H1 (cell line): ENCODE results near the gene PDXDC1. TPM values are rescaled to one million over a fixed set of nuclear protein-coding genes. Genes with fewer than 3 reads are reported as not detected.
"Not testable (repeated sequence)": the region's sequence is repeated elsewhere in the genome, so short reads cannot be mapped to it uniquely, and the experiment has no call there.

Experiments
- CTCF ChIA-PET: fragments of 300-600 bp; sonication (Branson Sonifier 250); formaldehyde crosslinking; loops from one replicate; lab custom pipeline; 2021; ENCODE audit not compliant: partially characterized antibody; lab: Charles Lee
- POLR2A ChIA-PET: fragments of 300-600 bp; sonication (Branson Sonifier 250); formaldehyde crosslinking; loops from one replicate; lab custom pipeline; 2021; ENCODE audit warnings: inconsistent platforms; ENCODE audit not compliant: partially characterized antibody; lab: Charles Lee
- DNase-seq, 2 experiments: peaks; one replicate each; pipeline versions ENCODE4 v3.0.0 to v3.0.0-alpha.2; 2010 to 2022; ENCODE audit warnings: low spot score in 2 of 2, low read depth in 1 of 2, mixed read lengths in 1 of 2
- FAIRE-seq: peaks from 2 replicates; lab custom pipeline; 2011; peaks lifted over from hg19 to GRCh38; lab: Jason Lieb, UNC
- H2AFZ ChIP-seq: 2 replicates; pipeline ENCODE4 v1.8.1; 2012; ENCODE audit warnings: low read length, inconsistent platforms
- H2AK5ac ChIP-seq: 2 replicates; pipeline ENCODE4 v1.6.1; 2013; ENCODE audit warnings: low read depth, low read length
- H2BK120ac ChIP-seq: replicated peaks from 2 replicates; pipeline ENCODE3; 2013; ENCODE audit warnings: low read depth, low read length, inconsistent platforms
- H2BK12ac ChIP-seq: 2 replicates; pipeline ENCODE4 v1.6.1; 2013; ENCODE audit warnings: low read depth, low read length
- H2BK15ac ChIP-seq: 2 replicates; pipeline ENCODE4 v1.6.1; 2013; ENCODE audit warnings: low read length
- H2BK20ac ChIP-seq: 2 replicates; pipeline ENCODE4 v1.6.1; 2013; ENCODE audit warnings: low read length
- H2BK5ac ChIP-seq: 2 replicates; pipeline ENCODE4 v1.6.1; 2013; ENCODE audit warnings: low read depth, low read length
- H3K14ac ChIP-seq: 2 replicates; pipeline ENCODE4 v1.6.1; 2013; ENCODE audit warnings: inconsistent platforms; ENCODE audit not compliant: insufficient read length
- H3K18ac ChIP-seq: 2 replicates; pipeline ENCODE4 v1.6.1; 2013; ENCODE audit warnings: low read length; ENCODE audit errors: extremely low read depth
- H3K23ac ChIP-seq: 2 replicates; pipeline ENCODE4 v1.6.1; 2013; ENCODE audit warnings: inconsistent platforms; ENCODE audit not compliant: insufficient read length
- H3K23me2 ChIP-seq: 2 replicates; pipeline ENCODE4 v1.6.1; 2013; ENCODE audit warnings: low read depth, low read length
- H3K27ac ChIP-seq: 2 replicates; pipeline ENCODE4 v1.6.1; 2011; ENCODE audit warnings: low read depth, low read length, inconsistent platforms
- H3K27me3 ChIP-seq, 4 experiments: replicated peaks in 1 of 4; 1 replicate in 1 of 4; 2 replicates in 3 of 4; pipeline versions ENCODE4 v1.6.1 to v1.8.1; 2011 to 2013; ENCODE audit warnings: low read length in 3 of 4, mild to moderate bottlenecking in 3 of 4, inconsistent platforms in 2 of 4, mixed read lengths in 2 of 4, moderate library complexity in 1 of 4; ENCODE audit not compliant: control insufficient read depth in 3 of 4, insufficient read depth in 3 of 4; ENCODE audit errors: extremely low read depth in 1 of 4
- H3K36me3 ChIP-seq, 4 experiments: 2 replicates each; pipeline versions ENCODE4 v1.6.1 to v1.8.1; 2011 to 2013; ENCODE audit warnings: mild to moderate bottlenecking in 4 of 4, low read length in 3 of 4, moderate library complexity in 2 of 4, control low read depth in 1 of 4, inconsistent platforms in 1 of 4; ENCODE audit not compliant: insufficient read depth in 4 of 4, control insufficient read depth in 2 of 4
- H3K4ac ChIP-seq: replicated peaks from 2 replicates; pipeline ENCODE3; 2013; ENCODE audit warnings: low read length, low read depth, mixed read lengths, inconsistent platforms; ENCODE audit not compliant: insufficient read length
- H3K4me1 ChIP-seq, 4 experiments: replicated peaks in 1 of 4; 1 replicate in 1 of 4; 2 replicates in 3 of 4; pipeline versions ENCODE4 v1.6.1 to v1.8.1; 2011 to 2013; ENCODE audit warnings: low read length in 3 of 4, inconsistent platforms in 2 of 4, mixed read lengths in 1 of 4; ENCODE audit not compliant: insufficient read depth in 4 of 4, control insufficient read depth in 3 of 4
- H3K4me2 ChIP-seq, 2 experiments: 2 replicates each; pipeline versions ENCODE4 v1.6.1 to v1.8.1; 2011 to 2013; ENCODE audit warnings: low read depth in 2 of 2, low read length in 2 of 2, control low read depth in 1 of 2, inconsistent platforms in 1 of 2, mild to moderate bottlenecking in 1 of 2; ENCODE audit not compliant: insufficient read depth in 1 of 2
- H3K4me3 ChIP-seq, 4 experiments: fragments of 200-600, 300-600 bp in 1 of 4; sonication (generic), shearing (Covaris generic), sonication (Bioruptor Twin) in 1 of 4; 2 replicates each; pipeline versions ENCODE4 v1.5.1 to v1.8.1; 2011 to 2016; ENCODE audit warnings: low read length in 4 of 4, low read depth in 3 of 4, control low read depth in 2 of 4, inconsistent platforms in 2 of 4, mild to moderate bottlenecking in 2 of 4, mixed read lengths in 1 of 4, moderate library complexity in 1 of 4; ENCODE audit not compliant: insufficient read depth in 2 of 4; ENCODE audit errors: extremely low read depth in 1 of 4
- H3K56ac ChIP-seq: replicated peaks from 2 replicates; pipeline ENCODE3; 2013; ENCODE audit warnings: low read depth, mild to moderate bottlenecking, mixed read lengths, low read length, inconsistent platforms; ENCODE audit not compliant: insufficient read length
- H3K79me1 ChIP-seq: 2 replicates; pipeline ENCODE4 v1.6.1; 2013; ENCODE audit warnings: low read depth, low read length, control low read depth
- H3K79me2 ChIP-seq, 2 experiments: 2 replicates each; pipeline versions ENCODE4 v1.6.1 to v1.8.1; 2012 to 2013; ENCODE audit warnings: low read length in 2 of 2, mild to moderate bottlenecking in 2 of 2, inconsistent platforms in 1 of 2; ENCODE audit not compliant: insufficient read depth in 2 of 2, control insufficient read depth in 1 of 2
- H3K9ac ChIP-seq, 4 experiments: replicated peaks in 1 of 4; 1 replicate in 1 of 4; 2 replicates in 3 of 4; pipeline versions ENCODE4 v1.6.1 to v1.8.1; 2011 to 2013; ENCODE audit warnings: low read depth in 3 of 4, low read length in 3 of 4, control low read depth in 2 of 4, mild to moderate bottlenecking in 2 of 4, moderate library complexity in 2 of 4, inconsistent platforms in 1 of 4; ENCODE audit errors: extremely low read depth in 1 of 4
- H3K9me3 ChIP-seq, 2 experiments: 2 replicates each; pipeline versions ENCODE4 v1.6.1 to v1.8.1; 2012 to 2013; ENCODE audit warnings: mild to moderate bottlenecking in 2 of 2, moderate library complexity in 2 of 2, control low read depth in 1 of 2, inconsistent platforms in 1 of 2, low read depth in 1 of 2, low read length in 1 of 2, mixed read lengths in 1 of 2; ENCODE audit not compliant: insufficient read depth in 2 of 2
- H4K20me1 ChIP-seq, 2 experiments: replicated peaks in 1 of 2; 2 replicates each; pipeline versions ENCODE3 to v1.8.1; 2011 to 2013; ENCODE audit warnings: inconsistent platforms in 2 of 2, low read length in 2 of 2, mild to moderate bottlenecking in 1 of 2; ENCODE audit not compliant: insufficient read depth in 2 of 2, control insufficient read depth in 1 of 2
- H4K5ac ChIP-seq: 2 replicates; pipeline ENCODE4 v1.6.1; 2013; ENCODE audit warnings: low read length, low read depth, mixed read lengths, inconsistent platforms; ENCODE audit not compliant: insufficient read length
- H4K8ac ChIP-seq: 2 replicates; pipeline ENCODE4 v1.8.0; 2013; ENCODE audit warnings: mild to moderate bottlenecking, moderate library complexity, low read length, inconsistent platforms; ENCODE audit not compliant: insufficient read depth; ENCODE audit errors: extremely low read depth
- H4K91ac ChIP-seq: replicated peaks from 2 replicates; pipeline ENCODE3; 2013; ENCODE audit warnings: low read length, mixed read lengths, inconsistent platforms; ENCODE audit not compliant: insufficient read length
- WGBS, 2 experiments: shearing (Covaris generic) in 1 of 2; methylation state at CpG; one replicate each; pipeline versions ENCODE4 v1.1.6 to v1.1.7; 2013 to 2015; ENCODE audit warnings: low lambda C conversion rate in 2 of 2, mixed read lengths in 2 of 2, inconsistent platforms in 1 of 2, low coverage in 1 of 2, missing lambda C conversion rate in 1 of 2; ENCODE audit not compliant: insufficient replicate concordance in 2 of 2, insufficient coverage in 1 of 2, insufficient read length in 1 of 2; ENCODE audit errors: extremely low coverage in 1 of 2, missing lambda C conversion rate in 1 of 2; 5-methylcytosine and 5-hydroxymethylcytosine counted together
- polyA plus RNA-seq, 7 experiments: library from polyadenylated mRNA; depleted of rRNA in 3 of 7; stranded (reverse) in 5 of 7; unstranded in 2 of 7; fragments of >200 nt in 5 of 7; fragments of 200-250 nt in 2 of 7; gene quantifications; 1 replicate in 5 of 7; 2 replicates in 1 of 7; 4 replicates in 1 of 7; pipeline versions ENCODE4 v1.2.1 to v1.2.3, GENCODE V29; 2011 to 2013; ENCODE audit warnings: missing spikeins in 2 of 7, mixed read lengths in 2 of 7
- total RNA-seq: library from RNA; stranded (reverse); fragmentation: NEBNext Ultra II Directional; extraction: Animal tissue kit (Norgen Biotek cat#: 25700); gene quantifications from 2 replicates; pipeline ENCODE4 v1.2.1, GENCODE V29; 2021

PDXDC1 gene
- total and polyA plus RNA-seq, 2 of the 8 experiments (the other 6 are each of a cell fraction or from before 2014, with no cell fraction given) = 56.6 to 118 TPM

GRCh38 chr16:15146264-15146662 is 171.4 kb downstream of the PDXDC1 start:
- FAIRE-seq, DNase-seq, H3K79me1 ChIP-seq, H3K4ac ChIP-seq, H3K27me3 ChIP-seq, POLR2A ChIA-PET, H3K23me2 ChIP-seq, H2AFZ ChIP-seq, H4K91ac ChIP-seq, H2BK120ac ChIP-seq, H3K9ac ChIP-seq, H2BK20ac ChIP-seq, H3K56ac ChIP-seq, H3K4me3 ChIP-seq, H3K23ac ChIP-seq, H3K36me3 ChIP-seq, H3K27ac ChIP-seq, H3K14ac ChIP-seq, H4K20me1 ChIP-seq, H3K4me2 ChIP-seq, H3K9me3 ChIP-seq: not testable (repeated sequence)
- Histone ChIP-seq H2AK5ac (peak overlapping the region; percentile 39; the same call in 1 of the 2 replicates), H3K4me1 (peaks cover 5 to 24% (median 14%) of the 10 kb centered on the region in 4 experiments), H2BK15ac (peak overlapping the region; percentile 97; the same call in 1 of the 2 replicates), H2BK12ac (peak overlapping the region; percentile 84; the same call in 1 of the 2 replicates), H4K8ac (peak overlapping the region; percentile 46; the same call in 1 of the 2 replicates), H4K5ac (peak overlapping the region; percentile 15), H2BK5ac (peak overlapping the region; percentile 66), H3K18ac (peak overlapping the region; percentile 32; the same call in 1 of the 2 replicates), H3K79me2 (peaks cover 7 to 54% of the 10 kb centered on the region in 2 experiments; a peak in 3 of 4 replicates)
- 88% methylated on average over 22 of the region's 23 CpGs; no CpG with 5 or more reads in 1 of the 2 experiments for WGBS, 2 experiments
- CTCF ChIA-PET = interaction anchor here (0.6 kb wide), 1 partner anchor 643 kb away, joined by 3 read pairs; no protein-coding TSS in a partner anchor

- FAIRE-seq, H3K14ac ChIP-seq, H3K4me2 ChIP-seq, H2BK12ac ChIP-seq, H3K79me1 ChIP-seq, H2BK120ac ChIP-seq, H2AK5ac ChIP-seq, H4K20me1 ChIP-seq, H4K5ac ChIP-seq, H3K56ac ChIP-seq, H2AFZ ChIP-seq, H3K4me3 ChIP-seq, CTCF ChIA-PET, H3K9me3 ChIP-seq, H3K9ac ChIP-seq, DNase-seq, POLR2A ChIA-PET, H3K27me3 ChIP-seq, H2BK15ac ChIP-seq, H3K36me3 ChIP-seq, H3K4ac ChIP-seq, H2BK5ac ChIP-seq, H3K23me2 ChIP-seq, H3K18ac ChIP-seq, H3K23ac ChIP-seq, H4K91ac ChIP-seq, H2BK20ac ChIP-seq, H4K8ac ChIP-seq, H3K27ac ChIP-seq: not testable (repeated sequence)
- Histone ChIP-seq H3K79me2 (peaks cover 7 to 52% of the 10 kb centered on the region in 2 experiments; a peak in 3 of 4 replicates), H3K4me1 (peaks cover 5 to 17% (median 12%) of the 10 kb centered on the region in 4 experiments)
- WGBS, 2 experiments = 93% methylated on average over 5 of the region's 19 CpGs; no CpG with 5 or more reads in 1 of the 2 experiments
Observed at GRCh38 chr16:15148831-15149230, 174.0 kb downstream of the PDXDC1 start.
